ENCODE results near the gene GNAI3. TPM values are rescaled to one million over a fixed set of nuclear protein-coding genes. Genes with fewer than 3 reads are reported as not detected.

Gene GNAI3
- total RNA-seq, 6 experiments from 2014 or later, result 10.6 to 11.7 (median 11.2) TPM

- H3K27ac Mint-ChIP-seq, result peak overlapping the region; percentile 100; the same call in 1 of the 2 replicates
- H3K27me3 Mint-ChIP-seq (ENCODE audit: insufficient read depth), result peaks cover 4% of the 10 kb centered on the region
These were observed 74.5 kb downstream of the GNAI3 start for GRCh38 chr1:109622895-109623294.

GRCh38 chr1:109623601-109624161, 75.3 kb downstream of the GNAI3 start:
- peaks cover 25% of the 10 kb centered on the region for H3K36me3 Mint-ChIP-seq (ENCODE audit: low read depth)
- H3K9me3 Mint-ChIP-seq, result no peaks in the 10 kb centered on the region
- peak overlapping the region; percentile 95 for H3K4me3 Mint-ChIP-seq
- H3K27me3 Mint-ChIP-seq (ENCODE audit: insufficient read depth), result peaks cover 4% of the 10 kb centered on the region
- no peak for DNase-seq
- peaks cover 56% of the 10 kb centered on the region for H3K4me1 Mint-ChIP-seq (ENCODE audit: low read depth)
- peak overlapping the region; percentile 62; the same call in 1 of the 2 replicates for H3K27ac Mint-ChIP-seq
- TF ChIP-seq CTCF (IDR thresholded peaks at IDR 0.05), result no peak

More at GRCh38 chr1:109622895-109623294, 74.5 kb downstream of the GNAI3 start:
- Mint-ChIP-seq H3K9me3 (no peaks in the 10 kb centered on the region), H3K4me1 (ENCODE audit: low read depth) (peaks cover 53% of the 10 kb centered on the region), H3K4me3 (peak overlapping the region; percentile 95), H3K36me3 (ENCODE audit: low read depth) (peaks cover 18% of the 10 kb centered on the region)
- no peak for DNase-seq
- no peak for TF ChIP-seq CTCF (IDR thresholded peaks at IDR 0.05)

- DNase-seq, result no peak
- Mint-ChIP-seq H3K4me1 (ENCODE audit: low read depth) (peaks cover 49% of the 10 kb centered on the region), H3K9me3 (no peaks in the 10 kb centered on the region), H3K4me3 (no peak overlapping the region), H3K27ac (0 out of 2 replicates have a peak overlapping the region, but pooled peaks have one; percentile 4), H3K27me3 (ENCODE audit: insufficient read depth) (peaks cover 4% of the 10 kb centered on the region), H3K36me3 (ENCODE audit: low read depth) (peaks cover 27% of the 10 kb centered on the region)
- TF ChIP-seq CTCF (IDR thresholded peaks at IDR 0.05), result no peak
These were observed 76.0 kb downstream of the GNAI3 start for GRCh38 chr1:109624201-109625010.

GRCh38 chr1:109625176-109625575, 76.8 kb downstream of the GNAI3 start:
- Mint-ChIP-seq H3K27me3 (ENCODE audit: insufficient read depth) (peaks cover 3% of the 10 kb centered on the region), H3K36me3 (ENCODE audit: low read depth) (peaks cover 34% of the 10 kb centered on the region), H3K9me3 (no peaks in the 10 kb centered on the region), H3K27ac (peak overlapping the region; percentile 69), H3K4me1 (ENCODE audit: low read depth) (peaks cover 47% of the 10 kb centered on the region), H3K4me3 (no peak overlapping the region)
- TF ChIP-seq CTCF (IDR thresholded peaks at IDR 0.05), result no peak
- DNase-seq, result no peak

GRCh38 chr1:109625601-109626560, 77.5 kb downstream of the GNAI3 start:
- Mint-ChIP-seq H3K9me3 (no peaks in the 10 kb centered on the region), H3K27me3 (ENCODE audit: insufficient read depth) (no peaks in the 10 kb centered on the region; the same call in 1 of the 2 replicates), H3K36me3 (ENCODE audit: low read depth) (peaks cover 35% of the 10 kb centered on the region), H3K4me1 (ENCODE audit: low read depth) (peaks cover 47% of the 10 kb centered on the region), H3K4me3 (peak overlapping the region; percentile 28; the same call in 1 of the 2 replicates), H3K27ac (peak overlapping the region; percentile 69)
- peak; percentile 25; the same call in 1 of the 2 replicates for TF ChIP-seq CTCF (IDR thresholded peaks at IDR 0.05)
- DNase-seq, result no peak

Data from HFFc6 (cell line).